Suprapubic skin (tissue), 4 donors: ENCODE measurements around the gene TFAM. TPM values are rescaled to one million over a fixed set of nuclear protein-coding genes. Genes with fewer than 3 reads are reported as not detected.
A peak's percentile ranks its signal among the peaks of the same experiment; 100 is the strongest.

ENCODE experiments used
- DNase-seq, 2 donors: peaks; one replicate each; pipeline ENCODE4 v3.0.0-alpha.2; 2019; ENCODE audit warnings: low spot score in 2 of 2
- H3K27ac ChIP-seq: fragments of 200-600 bp; sonication (generic); one replicate; pipeline ENCODE4 v1.5.1; 2019
- H3K27me3 ChIP-seq: fragments of 200-600 bp; sonication (generic); one replicate; pipeline ENCODE4 v1.5.1; 2019
- H3K36me3 ChIP-seq: fragments of 200-600 bp; sonication (generic); one replicate; pipeline ENCODE4 v1.5.1; 2019
- H3K4me1 ChIP-seq: fragments of 200-600 bp; sonication (generic); one replicate; pipeline ENCODE4 v1.5.1; 2019
- H3K4me3 ChIP-seq: fragments of 200-600 bp; sonication (generic); one replicate; pipeline ENCODE4 v1.5.1; 2019; ENCODE audit warnings: mild to moderate bottlenecking
- H3K9me3 ChIP-seq: fragments of 200-600 bp; sonication (generic); one replicate; pipeline ENCODE4 v1.5.1; 2019
- CTCF ChIP-seq, 2 donors: fragments of 200-600 bp in 1 of 2; fragments of 450-650 bp in 1 of 2; sonication (generic) in 1 of 2; IDR thresholded peaks; one replicate each; pipeline ENCODE4 v1.5.1; 2016 to 2019; ENCODE audit warnings: antibody characterized with exemption in 2 of 2, mild to moderate bottlenecking in 1 of 2, moderate library complexity in 1 of 2
- EP300 ChIP-seq: sonication (generic); formaldehyde crosslinking; IDR thresholded peaks from one replicate; pipeline ENCODE4 v1.6.1; 2017; ENCODE audit warnings: antibody characterized with exemption
- POLR2A ChIP-seq, 2 donors: fragments of 450-650 bp; IDR thresholded peaks; one replicate each; pipeline ENCODE4 v1.6.1; 2017; ENCODE audit warnings: antibody characterized with exemption in 2 of 2, mild to moderate bottlenecking in 2 of 2, moderate library complexity in 2 of 2
- POLR2AphosphoS5 ChIP-seq, 3 donors: sonication (generic); formaldehyde crosslinking; IDR thresholded peaks; one replicate each; pipeline ENCODE4 v1.6.1; 2017; ENCODE audit warnings: antibody characterized with exemption in 3 of 3
- WGBS: methylation state at CpG from one replicate; pipeline ENCODE4 v1.1.5; 2018; 5-methylcytosine and 5-hydroxymethylcytosine counted together
- total RNA-seq, 4 donors: library from RNA; depleted of rRNA; stranded (reverse); fragments of >200 nt; gene quantifications; one replicate each; pipeline ENCODE4 v1.1.0, GENCODE V29; 2016

TFAM gene
- total RNA-seq, 4 donors from 2014 or later: 16.6 to 22.9 (median 19.8) TPM

DNA sequence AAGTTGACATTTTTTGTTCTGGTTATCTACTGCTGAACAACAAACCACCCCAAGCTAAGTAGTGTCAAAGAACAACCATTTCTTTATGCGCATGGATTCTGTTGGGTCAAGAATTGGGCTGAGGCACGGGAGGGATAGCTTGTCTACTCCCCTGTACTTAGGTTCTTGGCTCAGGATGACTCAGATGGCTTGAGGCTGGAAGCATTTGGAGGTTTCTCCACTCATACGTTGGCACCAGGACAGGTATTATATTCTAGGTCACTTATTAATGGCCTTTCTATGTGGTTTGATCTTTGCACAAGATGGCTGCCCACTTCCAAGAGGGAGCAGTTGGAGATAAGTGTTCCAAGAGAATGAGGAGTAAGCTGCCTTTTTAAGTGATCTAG is 11.8 kb upstream of the TFAM start:
- no peaks in the 10 kb centered on the region for H3K27me3 ChIP-seq
- no peak for TF ChIP-seq CTCF (IDR thresholded peaks at IDR 0.05)
- no peak for TF ChIP-seq POLR2A (IDR thresholded peaks at IDR 0.05)
- no peak for TF ChIP-seq POLR2AphosphoS5 (IDR thresholded peaks at IDR 0.05)
- no peak for TF ChIP-seq EP300
- peaks cover 7% of the 10 kb centered on the region for H3K36me3 ChIP-seq
- DNase-seq: no peak
- H3K4me3 ChIP-seq: no peak overlapping the region
- 71% methylated on average over 3 of the region's 3 CpGs for WGBS
- H3K27ac ChIP-seq: no peak overlapping the region
- no peaks in the 10 kb centered on the region for H3K9me3 ChIP-seq
- H3K4me1 ChIP-seq: no peaks in the 10 kb centered on the region

- Histone ChIP-seq H3K9me3 (no peaks in the 10 kb centered on the region), H3K36me3 (peaks cover under 1% of the 10 kb centered on the region), H3K4me3 (no peak overlapping the region), H3K4me1 (peaks cover 23% of the 10 kb centered on the region), H3K27me3 (no peaks in the 10 kb centered on the region), H3K27ac (no peak overlapping the region)
- DNase-seq: no peak
- no peak for TF ChIP-seq EP300
- TF ChIP-seq POLR2A (IDR thresholded peaks at IDR 0.05): no peak
- no peak for TF ChIP-seq POLR2AphosphoS5 (IDR thresholded peaks at IDR 0.05)
- TF ChIP-seq CTCF (IDR thresholded peaks at IDR 0.05): no peak
- WGBS: 83% methylated on average over 2 of the region's 2 CpGs
These were observed 2.7 kb upstream of the TFAM start for GRCh38 chr10:58382489-58382995.

GRCh38 chr10:58384095-58384494 is 1.1 kb upstream of the TFAM start:
- Histone ChIP-seq H3K27me3 (no peaks in the 10 kb centered on the region), H3K36me3 (peaks cover 9% of the 10 kb centered on the region), H3K4me3 (peak overlapping the region; percentile 94), H3K4me1 (peaks cover 24% of the 10 kb centered on the region), H3K9me3 (no peaks in the 10 kb centered on the region), H3K27ac (peak overlapping the region; percentile 80)
- WGBS: 35% methylated on average over 3 of the region's 3 CpGs
- TF ChIP-seq EP300: no peak
- TF ChIP-seq POLR2A (IDR thresholded peaks at IDR 0.05): no peak
- TF ChIP-seq POLR2AphosphoS5 (IDR thresholded peaks at IDR 0.05): no peak
- no peak for TF ChIP-seq CTCF (IDR thresholded peaks at IDR 0.05)
- no peak for DNase-seq

DNA sequence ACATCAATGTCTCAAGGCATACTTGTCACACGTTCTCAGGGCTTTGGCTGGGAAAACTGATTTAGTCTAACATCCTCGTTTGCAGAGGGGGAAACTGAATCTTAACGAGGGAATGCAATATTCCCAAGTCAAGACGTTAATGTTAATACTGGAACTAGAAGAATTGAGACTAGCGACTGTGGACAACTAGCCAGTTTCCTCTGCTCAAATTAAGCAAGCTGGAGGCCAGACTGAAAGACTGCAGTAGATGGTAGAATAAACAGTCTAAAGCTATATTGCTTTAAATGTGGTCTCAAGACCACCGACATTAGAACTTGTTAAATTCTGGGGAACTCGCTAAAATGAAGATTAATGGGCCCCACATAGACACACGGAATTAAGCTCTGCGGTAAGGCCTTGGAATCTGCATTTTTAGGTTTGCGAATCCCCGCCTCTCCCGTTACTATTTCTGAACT is 639 bp upstream of the TFAM start:
- H3K36me3 ChIP-seq: peaks cover 9% of the 10 kb centered on the region
- H3K27me3 ChIP-seq: no peaks in the 10 kb centered on the region
- DNase-seq: no peak
- 0% methylated on average over 12 of the region's 12 CpGs for WGBS
- TF ChIP-seq POLR2A (IDR thresholded peaks at IDR 0.05) (no peak), EP300 (no peak), CTCF (IDR thresholded peaks at IDR 0.05) (no peak), POLR2AphosphoS5 (IDR thresholded peaks at IDR 0.05) (no peak)
- H3K27ac ChIP-seq: peak overlapping the region; percentile 80
- peak overlapping the region; percentile 94 for H3K4me3 ChIP-seq
- H3K9me3 ChIP-seq: no peaks in the 10 kb centered on the region
- peaks cover 24% of the 10 kb centered on the region for H3K4me1 ChIP-seq

- DNase-seq: no peak
- Histone ChIP-seq H3K36me3 (peaks cover 11% of the 10 kb centered on the region), H3K27me3 (no peaks in the 10 kb centered on the region), H3K4me3 (peak overlapping the region; percentile 94), H3K9me3 (no peaks in the 10 kb centered on the region), H3K4me1 (peaks cover 24% of the 10 kb centered on the region), H3K27ac (peak overlapping the region; percentile 80)
- 0% methylated on average over 15 of the region's 15 CpGs for WGBS
- TF ChIP-seq POLR2A (IDR thresholded peaks at IDR 0.05) (no peak), CTCF (IDR thresholded peaks at IDR 0.05) (no peak), POLR2AphosphoS5 (IDR thresholded peaks at IDR 0.05) (no peak), EP300 (no peak)
These were observed 538 bp downstream of the TFAM start for GRCh38 chr10:58385784-58386112.
